Bronchial epithelial cell (primary cell): Measurements from ENCODE around the gene REEP1. TPM values are rescaled to one million over a fixed set of nuclear protein-coding genes. Genes with fewer than 3 reads are reported as not detected.
A peak's percentile ranks its signal among the peaks of the same experiment; 100 is the strongest.

Source experiments
- DNase-seq: peaks from one replicate; pipeline ENCODE4 v3.0.0-alpha.2; 2010; ENCODE audit warnings: low read depth
- FAIRE-seq: peaks from 2 replicates; lab custom pipeline; 2011; peaks lifted over from hg19 to GRCh38; lab: Jason Lieb, UNC
- H3K27me3 ChIP-seq: 2 replicates; pipeline ENCODE4 v1.5.1; 2011; ENCODE audit warnings: low read length; ENCODE audit not compliant: control insufficient read depth, insufficient read depth
- H3K36me3 ChIP-seq: 2 replicates; pipeline ENCODE4 v1.5.1; 2011; ENCODE audit warnings: low read length; ENCODE audit not compliant: control insufficient read depth, insufficient read depth
- H3K4me3 ChIP-seq: 2 replicates; pipeline ENCODE4 v1.5.1; 2011; ENCODE audit warnings: mild to moderate bottlenecking, low read depth, low read length, control low read depth
- total RNA-seq: library from RNA; depleted of rRNA; stranded (reverse); fragments of >200 nt; gene quantifications from 2 replicates; pipeline ENCODE4 v1.2.1, GENCODE V29; 2014
- TF ChIP-seq, protein P1 (sequence below): IDR thresholded peaks from 2 replicates; pipeline ENCODE4 v1.5.1; 2011; ENCODE audit warnings: mild to moderate bottlenecking, moderate library complexity, low read length, control low read depth, inconsistent platforms; ENCODE audit not compliant: insufficient read depth, severe bottlenecking

Gene REEP1
- total RNA-seq, 1 donor from 2014 or later: under 0.01 TPM

DNA sequence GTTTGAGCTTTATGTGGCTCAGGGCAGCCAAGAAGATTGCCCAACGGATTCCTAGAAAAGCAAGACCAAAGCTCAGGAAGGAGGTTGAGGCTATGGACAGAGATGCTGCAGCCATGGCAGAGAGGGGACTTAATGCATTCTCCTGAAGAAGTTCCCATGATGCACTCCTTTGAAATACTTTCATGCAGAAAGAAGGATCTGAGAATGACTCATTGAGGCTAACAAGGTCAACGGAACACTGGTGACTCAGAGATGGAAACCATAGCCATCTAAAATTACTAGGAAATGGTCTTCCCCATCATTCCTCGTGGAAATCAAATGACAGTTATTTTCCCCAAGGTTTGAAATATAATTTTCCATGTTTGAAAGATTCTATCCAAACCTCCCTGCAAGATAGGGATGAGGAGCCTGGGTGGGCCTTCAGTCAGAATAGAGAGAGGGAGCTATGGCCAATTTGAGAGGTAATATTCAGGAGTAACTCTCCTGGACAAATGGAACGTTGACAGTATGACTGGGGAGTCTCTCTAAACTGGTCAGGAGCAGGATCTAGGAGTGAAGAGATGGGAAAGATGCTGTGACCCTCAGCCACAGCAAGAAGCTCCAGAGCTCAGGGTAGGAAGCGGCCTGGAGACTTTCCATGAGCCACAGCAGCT is 63.0 kb downstream of the REEP1 start:
- H3K4me3 ChIP-seq: no peak overlapping the region
- no peaks in the 10 kb centered on the region for H3K36me3 ChIP-seq
- DNase-seq (peak; percentile 71), FAIRE-seq (no peak)
- TF ChIP-seq, protein P1, sequence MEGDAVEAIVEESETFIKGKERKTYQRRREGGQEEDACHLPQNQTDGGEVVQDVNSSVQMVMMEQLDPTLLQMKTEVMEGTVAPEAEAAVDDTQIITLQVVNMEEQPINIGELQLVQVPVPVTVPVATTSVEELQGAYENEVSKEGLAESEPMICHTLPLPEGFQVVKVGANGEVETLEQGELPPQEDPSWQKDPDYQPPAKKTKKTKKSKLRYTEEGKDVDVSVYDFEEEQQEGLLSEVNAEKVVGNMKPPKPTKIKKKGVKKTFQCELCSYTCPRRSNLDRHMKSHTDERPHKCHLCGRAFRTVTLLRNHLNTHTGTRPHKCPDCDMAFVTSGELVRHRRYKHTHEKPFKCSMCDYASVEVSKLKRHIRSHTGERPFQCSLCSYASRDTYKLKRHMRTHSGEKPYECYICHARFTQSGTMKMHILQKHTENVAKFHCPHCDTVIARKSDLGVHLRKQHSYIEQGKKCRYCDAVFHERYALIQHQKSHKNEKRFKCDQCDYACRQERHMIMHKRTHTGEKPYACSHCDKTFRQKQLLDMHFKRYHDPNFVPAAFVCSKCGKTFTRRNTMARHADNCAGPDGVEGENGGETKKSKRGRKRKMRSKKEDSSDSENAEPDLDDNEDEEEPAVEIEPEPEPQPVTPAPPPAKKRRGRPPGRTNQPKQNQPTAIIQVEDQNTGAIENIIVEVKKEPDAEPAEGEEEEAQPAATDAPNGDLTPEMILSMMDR: no peak
- no peaks in the 10 kb centered on the region for H3K27me3 ChIP-seq

DNA sequence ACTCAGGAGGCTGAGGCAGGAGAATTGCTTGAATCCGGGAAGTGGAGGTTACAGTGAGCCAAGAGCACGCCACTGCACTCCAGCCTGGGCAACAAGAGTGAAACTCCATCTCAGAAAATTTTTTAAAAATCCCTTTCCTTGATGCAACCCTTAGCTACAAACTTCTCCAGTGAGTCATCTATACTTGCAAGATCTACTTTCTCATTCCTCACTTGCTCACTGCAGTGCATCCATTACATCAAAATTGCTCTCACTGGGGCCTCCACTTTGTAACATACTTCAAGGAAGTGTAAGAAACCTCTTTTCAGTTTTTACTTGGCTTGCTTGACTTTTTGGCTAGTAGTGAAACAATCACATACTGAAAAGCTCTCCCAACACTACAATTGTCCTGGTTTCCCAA is 65.3 kb downstream of the REEP1 start:
- FAIRE-seq (no peak), DNase-seq (peak; percentile 8)
- Histone ChIP-seq H3K27me3 (no peaks in the 10 kb centered on the region), H3K4me3 (no peak overlapping the region), H3K36me3 (no peaks in the 10 kb centered on the region)
- TF ChIP-seq, protein P1: no peak

DNA sequence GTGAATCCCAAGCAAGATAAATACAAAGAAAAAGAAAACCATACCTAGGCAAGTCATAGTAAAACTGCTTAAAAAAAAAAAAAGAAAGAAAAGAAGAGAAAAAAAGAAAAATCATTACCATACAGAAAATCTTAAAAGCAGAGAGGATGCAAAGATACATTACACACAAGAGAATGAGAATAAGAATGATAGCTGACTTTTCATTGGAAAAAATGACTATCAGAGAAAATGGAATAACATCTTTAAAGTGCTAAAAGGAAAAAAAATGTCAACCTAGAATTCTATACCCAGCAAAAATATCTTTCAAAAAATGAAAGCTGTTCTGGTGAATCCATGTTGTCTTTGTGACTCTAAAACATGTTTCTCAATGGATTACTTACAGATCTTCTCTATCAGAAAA is 66.2 kb downstream of the REEP1 start:
- FAIRE-seq: no peak
- H3K27me3 ChIP-seq: no peaks in the 10 kb centered on the region
- DNase-seq: no peak
- no peak overlapping the region for H3K4me3 ChIP-seq
- H3K36me3 ChIP-seq: no peaks in the 10 kb centered on the region
- TF ChIP-seq, protein P1: no peak

DNA sequence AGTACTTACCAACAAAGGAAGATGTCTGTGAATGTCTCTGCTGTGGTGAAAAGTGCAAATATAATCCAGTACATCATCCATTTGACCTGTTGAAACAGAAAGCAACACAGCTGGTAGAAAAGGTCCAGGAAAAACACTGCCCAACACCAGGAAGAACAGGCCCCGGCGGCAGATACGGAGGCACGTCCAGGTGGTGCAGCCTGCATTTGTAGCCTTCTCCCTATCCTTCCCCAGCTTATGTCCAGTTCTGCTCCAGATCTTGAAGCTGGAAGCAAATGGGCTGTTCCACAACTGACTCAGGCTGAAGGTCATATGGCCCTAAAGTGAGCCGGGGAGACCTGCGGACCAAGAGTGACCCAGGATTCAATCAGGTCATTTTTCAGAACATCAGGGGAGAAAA is 73.5 kb downstream of the REEP1 start:
- Histone ChIP-seq H3K27me3 (no peaks in the 10 kb centered on the region), H3K4me3 (no peak overlapping the region), H3K36me3 (no peaks in the 10 kb centered on the region)
- TF ChIP-seq, protein P1: no peak
- peak; percentile 64 for FAIRE-seq
- no peak for DNase-seq

DNA sequence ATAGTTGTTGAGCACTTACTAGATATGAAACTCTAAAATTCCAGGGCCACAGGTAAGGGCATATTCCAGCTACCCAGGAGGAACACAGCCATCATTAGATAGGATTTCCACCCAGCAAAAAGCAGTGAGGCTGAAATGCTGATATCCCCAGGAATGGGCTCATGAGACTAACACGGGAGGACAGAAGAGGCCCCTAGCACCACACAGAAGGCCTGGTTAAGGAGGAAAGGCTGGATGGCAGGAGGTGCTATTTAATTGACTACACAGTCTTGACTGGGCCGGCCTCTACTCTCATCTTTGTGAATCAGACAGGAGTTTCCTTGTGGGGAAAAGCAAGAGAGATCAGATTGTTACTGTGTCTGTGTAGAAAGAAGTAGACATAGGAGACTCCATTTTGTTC is 76.4 kb downstream of the REEP1 start:
- DNase-seq (no peak), FAIRE-seq (no peak)
- H3K36me3 ChIP-seq: no peaks in the 10 kb centered on the region
- TF ChIP-seq, protein P1: no peak
- H3K27me3 ChIP-seq: no peaks in the 10 kb centered on the region
- no peak overlapping the region for H3K4me3 ChIP-seq

DNA sequence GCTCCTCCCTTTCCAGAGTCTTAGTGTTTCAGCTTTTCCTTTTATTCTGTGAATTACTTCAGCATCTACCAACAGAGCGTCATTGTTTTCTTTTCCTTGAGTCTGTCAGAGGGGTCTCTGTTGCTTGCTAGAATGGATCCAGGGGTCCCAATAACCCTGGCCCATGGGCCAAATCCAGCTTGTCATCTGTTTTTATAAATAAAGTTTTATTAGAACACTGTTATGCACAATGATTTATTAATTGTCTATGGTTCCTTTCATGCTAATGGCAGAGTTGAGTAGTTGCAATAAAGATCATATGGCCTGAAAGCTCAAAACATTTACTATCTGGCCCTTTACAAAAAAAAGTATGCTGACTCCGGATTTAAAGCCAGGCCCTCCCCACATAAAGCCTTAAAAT is 79.3 kb downstream of the REEP1 start:
- DNase-seq: no peak
- Histone ChIP-seq H3K27me3 (no peaks in the 10 kb centered on the region), H3K36me3 (no peaks in the 10 kb centered on the region), H3K4me3 (no peak overlapping the region)
- no peak for FAIRE-seq
- TF ChIP-seq, protein P1: no peak
